Measurements from ENCODE around the gene SLC5A4. TPM values are rescaled to one million over a fixed set of nuclear protein-coding genes. Genes with fewer than 3 reads are reported as not detected.
"Not testable (repeated sequence)": the region's sequence is repeated elsewhere in the genome, so short reads cannot be mapped to it uniquely, and the experiment has no call there.

Gene SLC5A4
- total RNA-seq, 1 donor from 2014 or later = not detected

- TF ChIP-seq, protein P1, sequence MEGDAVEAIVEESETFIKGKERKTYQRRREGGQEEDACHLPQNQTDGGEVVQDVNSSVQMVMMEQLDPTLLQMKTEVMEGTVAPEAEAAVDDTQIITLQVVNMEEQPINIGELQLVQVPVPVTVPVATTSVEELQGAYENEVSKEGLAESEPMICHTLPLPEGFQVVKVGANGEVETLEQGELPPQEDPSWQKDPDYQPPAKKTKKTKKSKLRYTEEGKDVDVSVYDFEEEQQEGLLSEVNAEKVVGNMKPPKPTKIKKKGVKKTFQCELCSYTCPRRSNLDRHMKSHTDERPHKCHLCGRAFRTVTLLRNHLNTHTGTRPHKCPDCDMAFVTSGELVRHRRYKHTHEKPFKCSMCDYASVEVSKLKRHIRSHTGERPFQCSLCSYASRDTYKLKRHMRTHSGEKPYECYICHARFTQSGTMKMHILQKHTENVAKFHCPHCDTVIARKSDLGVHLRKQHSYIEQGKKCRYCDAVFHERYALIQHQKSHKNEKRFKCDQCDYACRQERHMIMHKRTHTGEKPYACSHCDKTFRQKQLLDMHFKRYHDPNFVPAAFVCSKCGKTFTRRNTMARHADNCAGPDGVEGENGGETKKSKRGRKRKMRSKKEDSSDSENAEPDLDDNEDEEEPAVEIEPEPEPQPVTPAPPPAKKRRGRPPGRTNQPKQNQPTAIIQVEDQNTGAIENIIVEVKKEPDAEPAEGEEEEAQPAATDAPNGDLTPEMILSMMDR (IDR thresholded peaks at IDR 0.05; ENCODE audit: partially characterized antibody, unreplicated experiment) = no peak
- Mint-ChIP-seq H3K4me3 (ENCODE audit: unreplicated experiment) (no peak overlapping the region), H3K4me1 (ENCODE audit: low read depth, unreplicated experiment) (no peaks in the 10 kb centered on the region), H3K27me3 (ENCODE audit: unreplicated experiment) (peaks cover 2% of the 10 kb centered on the region), H3K36me3 (ENCODE audit: unreplicated experiment) (no peaks in the 10 kb centered on the region), H3K27ac (ENCODE audit: unreplicated experiment) (no peak overlapping the region), H3K9me3 (ENCODE audit: unreplicated experiment) (peaks cover 1% of the 10 kb centered on the region)
- DNase-seq = no peak
These were observed 15.7 kb upstream of the SLC5A4 start for GRCh38 chr22:32270641-32271369.

- Mint-ChIP-seq H3K27ac (ENCODE audit: unreplicated experiment) (no peak overlapping the region), H3K36me3 (ENCODE audit: unreplicated experiment) (no peaks in the 10 kb centered on the region), H3K9me3 (ENCODE audit: unreplicated experiment) (peaks cover 1% of the 10 kb centered on the region), H3K27me3 (ENCODE audit: unreplicated experiment) (peaks cover 2% of the 10 kb centered on the region), H3K4me3 (ENCODE audit: unreplicated experiment) (no peak overlapping the region), H3K4me1 (ENCODE audit: low read depth, unreplicated experiment) (no peaks in the 10 kb centered on the region)
- TF ChIP-seq, protein P1 (IDR thresholded peaks at IDR 0.05; ENCODE audit: partially characterized antibody, unreplicated experiment) = no peak
- DNase-seq = no peak
These were observed 14.2 kb upstream of the SLC5A4 start for GRCh38 chr22:32269316-32269715.

DNA sequence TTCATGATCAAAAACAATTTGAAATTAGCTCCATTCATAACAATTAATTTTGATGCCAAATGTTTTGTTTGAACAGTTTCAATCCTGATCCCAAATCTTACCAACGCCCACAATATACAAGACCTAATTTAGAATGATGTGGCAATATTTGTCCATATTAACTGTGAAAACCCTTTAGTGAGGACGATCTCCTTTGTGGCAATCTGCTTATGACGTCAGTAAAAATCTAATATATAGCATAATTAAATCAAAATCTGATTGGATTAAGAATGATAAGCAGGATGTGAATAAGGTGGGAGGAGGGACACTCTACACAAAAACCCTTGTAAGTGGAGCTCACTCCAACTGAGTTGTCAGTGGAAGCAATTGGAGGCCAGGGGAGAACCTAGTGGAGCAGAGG lies 11.9 kb upstream of the SLC5A4 start:
- no peaks in the 10 kb centered on the region for H3K36me3 Mint-ChIP-seq (ENCODE audit: unreplicated experiment)
- TF ChIP-seq, protein P1 (IDR thresholded peaks at IDR 0.05; ENCODE audit: partially characterized antibody, unreplicated experiment) = no peak
- H3K27ac Mint-ChIP-seq (ENCODE audit: unreplicated experiment) = no peak overlapping the region
- H3K4me3 Mint-ChIP-seq (ENCODE audit: unreplicated experiment) = no peak overlapping the region
- peaks cover 1% of the 10 kb centered on the region for H3K27me3 Mint-ChIP-seq (ENCODE audit: unreplicated experiment)
- DNase-seq = no peak
- H3K4me1 Mint-ChIP-seq (ENCODE audit: low read depth, unreplicated experiment) = no peaks in the 10 kb centered on the region
- H3K9me3 Mint-ChIP-seq (ENCODE audit: unreplicated experiment) = peaks cover 1% of the 10 kb centered on the region

DNA sequence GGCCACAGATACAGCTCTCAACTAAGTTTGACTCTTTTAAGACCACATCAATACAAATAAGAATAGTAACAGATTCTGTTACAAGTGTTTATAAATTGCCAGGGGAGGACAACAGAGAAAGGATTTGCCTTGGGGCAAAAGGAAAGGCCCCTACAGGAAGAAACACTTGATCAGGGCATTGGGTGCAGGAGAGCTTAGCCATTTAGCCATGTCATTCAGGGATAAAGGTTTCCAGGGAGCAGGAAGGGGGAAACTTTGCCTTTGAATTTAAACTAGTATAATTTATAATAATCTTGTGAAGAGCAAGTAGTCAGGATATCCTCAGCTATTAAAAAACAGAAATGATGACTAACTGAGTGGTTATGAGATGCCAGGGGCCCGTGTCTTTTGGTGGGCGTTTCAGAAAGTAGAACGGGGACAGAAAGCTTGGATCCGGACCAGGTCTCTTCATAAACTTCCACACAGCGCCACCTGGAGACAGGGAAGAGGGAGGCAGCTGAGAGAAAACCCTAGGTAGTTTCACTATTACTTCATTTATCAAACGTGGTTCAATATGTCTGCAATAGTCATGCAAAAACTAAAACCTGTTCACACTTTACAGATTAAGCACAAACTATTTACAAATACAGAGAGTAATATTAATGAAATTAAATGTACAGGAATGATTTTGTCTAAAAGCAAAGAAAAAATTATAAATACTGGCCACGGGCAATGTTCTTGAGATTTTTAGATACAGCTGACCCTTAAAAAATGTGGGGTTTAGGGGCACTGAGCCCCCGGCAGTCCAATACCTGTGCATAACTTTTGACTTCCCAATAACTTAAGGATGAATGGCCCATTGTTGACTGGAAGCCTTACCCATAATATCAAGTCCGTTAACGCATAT lies 11.0 kb upstream of the SLC5A4 start:
- peak; percentile 76 for DNase-seq
- H3K4me3 Mint-ChIP-seq (ENCODE audit: unreplicated experiment) = no peak overlapping the region
- TF ChIP-seq, protein P1 (IDR thresholded peaks at IDR 0.05; ENCODE audit: partially characterized antibody, unreplicated experiment) = peak; percentile 84
- no peaks in the 10 kb centered on the region for H3K4me1 Mint-ChIP-seq (ENCODE audit: low read depth, unreplicated experiment)
- H3K27me3 Mint-ChIP-seq (ENCODE audit: unreplicated experiment) = no peaks in the 10 kb centered on the region
- no peak overlapping the region for H3K27ac Mint-ChIP-seq (ENCODE audit: unreplicated experiment)
- no peaks in the 10 kb centered on the region for H3K36me3 Mint-ChIP-seq (ENCODE audit: unreplicated experiment)
- H3K9me3 Mint-ChIP-seq (ENCODE audit: unreplicated experiment) = peaks cover 1% of the 10 kb centered on the region

- H3K27ac Mint-ChIP-seq (ENCODE audit: unreplicated experiment); H3K4me3 Mint-ChIP-seq (ENCODE audit: unreplicated experiment); DNase-seq; H3K9me3 Mint-ChIP-seq (ENCODE audit: unreplicated experiment); H3K27me3 Mint-ChIP-seq (ENCODE audit: unreplicated experiment); H3K4me1 Mint-ChIP-seq (ENCODE audit: low read depth, unreplicated experiment); H3K36me3 Mint-ChIP-seq (ENCODE audit: unreplicated experiment): not testable (repeated sequence)
These were observed 8.5 kb upstream of the SLC5A4 start for GRCh38 chr22:32263678-32264077.
